Endothelial cell of umbilical vein (primary cell): Measurements from ENCODE around the gene SLC1A3.

Source experiments
- EZH2 ChIP-seq: IDR thresholded peaks from 2 replicates; pipeline ENCODE4 v1.6.1; 2012; ENCODE audit warnings: borderline replicate concordance, low read depth, mild to moderate bottlenecking, moderate library complexity, low read length, inconsistent platforms; ENCODE audit not compliant: severe bottlenecking
- FOS ChIP-seq: IDR thresholded peaks from 2 replicates; pipeline ENCODE4 v1.6.1; 2011; ENCODE audit warnings: mild to moderate bottlenecking, low read length, moderate library complexity, borderline replicate concordance; ENCODE audit not compliant: insufficient read depth
- GATA2 ChIP-seq: IDR thresholded peaks from 2 replicates; pipeline ENCODE4 v1.7.0; 2011; ENCODE audit warnings: low read depth, mild to moderate bottlenecking, moderate library complexity, mixed read lengths, low read length; ENCODE audit not compliant: insufficient read length, insufficient read depth
- JUN ChIP-seq: IDR thresholded peaks from 2 replicates; pipeline ENCODE4 v1.6.1; 2011; ENCODE audit warnings: borderline replicate concordance, low read depth; ENCODE audit not compliant: insufficient read length, insufficient read depth
- MAX ChIP-seq: IDR thresholded peaks from 2 replicates; pipeline ENCODE4 v1.6.1; 2011; ENCODE audit not compliant: insufficient read depth, insufficient read length
- MYC ChIP-seq: IDR thresholded peaks from one replicate; pipeline ENCODE4 v1.6.1; 2011; ENCODE audit warnings: mild to moderate bottlenecking, low read depth, low read length
- POLR2A ChIP-seq: IDR thresholded peaks from 2 replicates; pipeline ENCODE4 v1.6.1; 2012; ENCODE audit warnings: low read depth, mild to moderate bottlenecking, control low read depth, low read length
- POLR2AphosphoS5 ChIP-seq: IDR thresholded peaks from 2 replicates; pipeline ENCODE4 v1.6.1; 2012; ENCODE audit warnings: low read depth, mild to moderate bottlenecking, control low read depth, low read length, moderate library complexity; ENCODE audit not compliant: insufficient read depth
- TF ChIP-seq, protein P1 (sequence below), 2 donors: IDR thresholded peaks; 1 replicate in 1 of 2; 2 replicates in 1 of 2; pipeline ENCODE4 v1.5.1; 2011; ENCODE audit warnings: low read length in 2 of 2, mild to moderate bottlenecking in 2 of 2, moderate library complexity in 2 of 2, control low read depth in 1 of 2, inconsistent platforms in 1 of 2, low read depth in 1 of 2; ENCODE audit not compliant: insufficient read depth in 1 of 2; ENCODE audit errors: extremely low read depth in 1 of 2

DNA sequence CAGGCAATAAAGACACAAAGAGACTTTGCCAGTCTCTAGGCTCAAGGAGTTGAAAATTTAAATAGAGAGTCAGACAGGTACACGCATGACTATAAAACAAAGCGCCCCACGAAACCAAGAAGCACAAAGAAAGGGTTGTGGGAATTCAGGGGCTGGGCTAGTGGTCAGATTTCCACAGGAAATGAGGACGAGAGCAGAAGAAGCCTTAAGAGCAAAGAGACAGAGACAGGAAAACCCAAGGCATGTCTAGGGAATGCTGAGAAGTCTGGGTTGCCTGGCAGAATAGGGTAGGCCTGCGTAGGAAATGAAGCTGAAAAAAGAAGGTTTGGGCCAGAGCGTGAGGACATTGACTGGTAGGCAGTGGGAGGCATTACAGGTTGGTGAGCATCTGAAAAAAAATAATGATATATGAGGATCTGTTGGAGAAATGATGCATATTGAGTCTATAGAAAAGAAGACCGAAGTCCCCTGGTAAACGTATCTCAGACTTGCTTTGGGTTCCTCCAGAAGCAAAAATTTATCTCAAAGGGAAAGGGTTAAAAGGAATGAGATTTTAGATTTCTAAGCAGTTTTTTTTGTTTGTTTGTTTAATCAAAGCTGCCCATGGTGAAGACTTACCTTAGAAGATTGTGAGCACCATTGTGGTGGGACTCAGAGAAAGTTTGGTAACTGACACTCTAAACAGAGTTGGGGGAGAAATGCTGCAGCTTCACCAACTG lies 51.8 kb downstream of the SLC1A3 start:
- TF ChIP-seq MAX (no peak), EZH2 (no peak), POLR2A (no peak), POLR2AphosphoS5 (no peak), JUN (no peak), GATA2 (no peak), MYC (no peak), FOS (no peak)
- TF ChIP-seq, protein P1, sequence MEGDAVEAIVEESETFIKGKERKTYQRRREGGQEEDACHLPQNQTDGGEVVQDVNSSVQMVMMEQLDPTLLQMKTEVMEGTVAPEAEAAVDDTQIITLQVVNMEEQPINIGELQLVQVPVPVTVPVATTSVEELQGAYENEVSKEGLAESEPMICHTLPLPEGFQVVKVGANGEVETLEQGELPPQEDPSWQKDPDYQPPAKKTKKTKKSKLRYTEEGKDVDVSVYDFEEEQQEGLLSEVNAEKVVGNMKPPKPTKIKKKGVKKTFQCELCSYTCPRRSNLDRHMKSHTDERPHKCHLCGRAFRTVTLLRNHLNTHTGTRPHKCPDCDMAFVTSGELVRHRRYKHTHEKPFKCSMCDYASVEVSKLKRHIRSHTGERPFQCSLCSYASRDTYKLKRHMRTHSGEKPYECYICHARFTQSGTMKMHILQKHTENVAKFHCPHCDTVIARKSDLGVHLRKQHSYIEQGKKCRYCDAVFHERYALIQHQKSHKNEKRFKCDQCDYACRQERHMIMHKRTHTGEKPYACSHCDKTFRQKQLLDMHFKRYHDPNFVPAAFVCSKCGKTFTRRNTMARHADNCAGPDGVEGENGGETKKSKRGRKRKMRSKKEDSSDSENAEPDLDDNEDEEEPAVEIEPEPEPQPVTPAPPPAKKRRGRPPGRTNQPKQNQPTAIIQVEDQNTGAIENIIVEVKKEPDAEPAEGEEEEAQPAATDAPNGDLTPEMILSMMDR (IDR thresholded peaks at IDR 0.05; ENCODE audit: extremely low read depth in 1 of 2, insufficient read depth in 1 of 2, low read depth in 1 of 2, low read length in 2 of 2), result no peak
